NCI-H2196 treated with DMSO at 0.1 percent for 48 hours (cell line): Measurements from ENCODE around the gene ALDH3A1.
A peak's percentile ranks its signal among the peaks of the same experiment; 100 is the strongest.

ENCODE experiments used
- DNase-seq: peaks from one replicate; lab custom pipeline; 2025; ENCODE audit not compliant: unreplicated experiment; lab: John Stamatoyannopoulos, UW

Gene ALDH3A1

GRCh38 chr17:19742495-19742894 is 5.6 kb downstream of the ALDH3A1 start:
- no peak for DNase-seq

- no peak for DNase-seq
Measured at GRCh38 chr17:19741832-19742457, 6.2 kb downstream of the ALDH3A1 start.

- DNase-seq, result no peak
Measured at GRCh38 chr17:19740933-19741332, 7.2 kb downstream of the ALDH3A1 start.

GRCh38 chr17:19739241-19740201 is 8.6 kb downstream of the ALDH3A1 start:
- DNase-seq, result no peak

GRCh38 chr17:19738757-19739156 is 9.3 kb downstream of the ALDH3A1 start:
- DNase-seq, result no peak

- no peak for DNase-seq
Measured at GRCh38 chr17:19738073-19738449, 10.0 kb downstream of the ALDH3A1 start.

GRCh38 chr17:19737305-19738072 is 10.6 kb downstream of the ALDH3A1 start:
- DNase-seq, result no peak

- no peak for DNase-seq
Measured at GRCh38 chr17:19736071-19736470, 12.0 kb downstream of the ALDH3A1 start.

- DNase-seq, result no peak
Measured at GRCh38 chr17:19733953-19734526, 14.1 kb downstream of the ALDH3A1 start.

- DNase-seq, result no peak
Measured at GRCh38 chr17:19731626-19732025, 16.5 kb downstream of the ALDH3A1 start.

- DNase-seq, result no peak
Measured at GRCh38 chr17:19730843-19731242, 17.3 kb downstream of the ALDH3A1 start.

- no peak for DNase-seq
Measured at GRCh38 chr17:19729900-19730299, 18.2 kb downstream of the ALDH3A1 start.

GRCh38 chr17:19728084-19728495 is 20.0 kb downstream of the ALDH3A1 start:
- DNase-seq, result peak; percentile 77

GRCh38 chr17:19727501-19728078 is 20.5 kb downstream of the ALDH3A1 start:
- peak; percentile 51 for DNase-seq

- no peak for DNase-seq
Measured at GRCh38 chr17:19726631-19727376, 21.3 kb downstream of the ALDH3A1 start.

- DNase-seq, result no peak
Measured at GRCh38 chr17:19725486-19725885, 22.6 kb downstream of the ALDH3A1 start.

- no peak for DNase-seq
Measured at GRCh38 chr17:19724501-19725420, 23.3 kb downstream of the ALDH3A1 start.

GRCh38 chr17:19723964-19724363 is 24.1 kb downstream of the ALDH3A1 start:
- DNase-seq, result no peak
